ENCODE measurements around the gene PTPN14. TPM values are rescaled to one million over a fixed set of nuclear protein-coding genes. Genes with fewer than 3 reads are reported as not detected.

Gene PTPN14
- total RNA-seq, 1 experiment from 2014 or later = 88.4 TPM

DNA sequence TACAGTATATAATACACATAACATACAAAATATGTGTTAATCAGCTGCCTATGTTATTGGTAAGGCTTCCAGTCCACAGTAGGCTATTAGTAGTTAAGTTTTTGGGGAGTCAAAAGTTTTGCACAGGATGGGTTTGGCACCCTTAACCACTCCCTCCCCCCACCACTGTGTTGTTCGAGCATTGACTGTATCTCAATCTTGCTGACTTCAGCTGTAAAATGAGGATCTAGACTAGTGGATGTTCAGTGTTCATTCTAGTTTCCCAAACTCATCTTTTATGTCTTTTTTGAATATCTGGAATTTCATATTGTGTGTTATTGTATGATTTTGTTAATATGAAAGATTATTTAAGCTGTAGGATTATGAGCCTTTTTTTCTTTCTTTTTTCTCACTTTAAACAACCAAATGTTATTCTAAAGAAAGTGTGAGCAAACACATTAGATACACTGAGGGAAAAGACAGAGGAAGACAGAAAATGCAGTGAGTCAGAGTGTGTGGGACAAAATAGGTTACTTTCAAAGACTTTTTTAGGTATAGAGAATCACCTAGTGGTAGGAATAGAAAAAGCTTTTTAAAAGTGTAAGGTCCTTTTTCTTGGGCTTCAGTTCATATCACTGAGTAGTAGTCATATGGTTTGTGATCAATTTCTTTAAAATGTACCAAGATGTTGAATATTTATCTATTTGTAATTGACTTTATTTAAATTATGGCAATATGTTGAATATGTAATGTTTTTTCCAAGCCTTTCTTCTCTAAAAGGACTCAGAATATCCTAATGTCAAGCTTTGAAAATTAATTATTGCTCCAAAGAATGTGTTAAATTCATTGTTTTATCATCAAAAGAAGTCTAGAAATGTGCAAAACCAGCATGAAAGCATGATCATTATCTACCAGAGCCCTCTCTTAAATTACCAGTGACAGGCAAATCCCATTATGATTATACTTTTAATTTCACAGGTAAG, 33.7 kb upstream of the PTPN14 start:
- H3K4me3 Mint-ChIP-seq = no peak overlapping the region
- H3K4me1 Mint-ChIP-seq = peaks cover 18% of the 10 kb centered on the region
- ChIA-PET CTCF (interaction anchor here (0.6 to 8.8 kb wide), 17 partner anchors 9 to 371 kb away, joined by 3 to 122 read pairs (median 4); partner anchors contain the start of gene PTPN14), POLR2A (interaction anchor here (0.6 to 1.2 kb wide), 3 partner anchors 34 to 145 kb away, joined by 3 to 4 read pairs (median 3); partner anchors contain the start of gene PTPN14)
- H3K27ac Mint-ChIP-seq = no peak overlapping the region
- DNase-seq (ENCODE audit: low spot score) (no peak), ATAC-seq (peak; percentile 62)
- H3K36me3 Mint-ChIP-seq = no peaks in the 10 kb centered on the region
- no peaks in the 10 kb centered on the region for H3K27me3 Mint-ChIP-seq (ENCODE audit: low read depth)
- H3K9me3 Mint-ChIP-seq = no peaks in the 10 kb centered on the region
- TF ChIP-seq, protein P1, sequence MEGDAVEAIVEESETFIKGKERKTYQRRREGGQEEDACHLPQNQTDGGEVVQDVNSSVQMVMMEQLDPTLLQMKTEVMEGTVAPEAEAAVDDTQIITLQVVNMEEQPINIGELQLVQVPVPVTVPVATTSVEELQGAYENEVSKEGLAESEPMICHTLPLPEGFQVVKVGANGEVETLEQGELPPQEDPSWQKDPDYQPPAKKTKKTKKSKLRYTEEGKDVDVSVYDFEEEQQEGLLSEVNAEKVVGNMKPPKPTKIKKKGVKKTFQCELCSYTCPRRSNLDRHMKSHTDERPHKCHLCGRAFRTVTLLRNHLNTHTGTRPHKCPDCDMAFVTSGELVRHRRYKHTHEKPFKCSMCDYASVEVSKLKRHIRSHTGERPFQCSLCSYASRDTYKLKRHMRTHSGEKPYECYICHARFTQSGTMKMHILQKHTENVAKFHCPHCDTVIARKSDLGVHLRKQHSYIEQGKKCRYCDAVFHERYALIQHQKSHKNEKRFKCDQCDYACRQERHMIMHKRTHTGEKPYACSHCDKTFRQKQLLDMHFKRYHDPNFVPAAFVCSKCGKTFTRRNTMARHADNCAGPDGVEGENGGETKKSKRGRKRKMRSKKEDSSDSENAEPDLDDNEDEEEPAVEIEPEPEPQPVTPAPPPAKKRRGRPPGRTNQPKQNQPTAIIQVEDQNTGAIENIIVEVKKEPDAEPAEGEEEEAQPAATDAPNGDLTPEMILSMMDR (IDR thresholded peaks at IDR 0.05) = peak; percentile 43
- TF ChIP-seq IRF1 (CRISPR knock-in tag; IDR thresholded peaks at IDR 0.05) = no peak

- no peak for ATAC-seq
- no peak for TF ChIP-seq AR (CRISPR knock-in tag; IDR thresholded peaks at IDR 0.05)
- TF ChIP-seq OVOL2 (CRISPR knock-in tag; IDR thresholded peaks at IDR 0.05; ENCODE audit: borderline replicate concordance) = no peak
- no peak for TF ChIP-seq USF1 (CRISPR knock-in tag; IDR thresholded peaks at IDR 0.05)
- no peak for TF ChIP-seq ZBTB43 (CRISPR knock-in tag; IDR thresholded peaks at IDR 0.05)
- no peak for TF ChIP-seq MAX (CRISPR knock-in tag; IDR thresholded peaks at IDR 0.05)
- no peak for TF ChIP-seq ZNF423 (CRISPR knock-in tag; IDR thresholded peaks at IDR 0.05)
- no peak for TF ChIP-seq SOX15 (CRISPR knock-in tag; IDR thresholded peaks at IDR 0.05)
- TF ChIP-seq, protein P2, sequence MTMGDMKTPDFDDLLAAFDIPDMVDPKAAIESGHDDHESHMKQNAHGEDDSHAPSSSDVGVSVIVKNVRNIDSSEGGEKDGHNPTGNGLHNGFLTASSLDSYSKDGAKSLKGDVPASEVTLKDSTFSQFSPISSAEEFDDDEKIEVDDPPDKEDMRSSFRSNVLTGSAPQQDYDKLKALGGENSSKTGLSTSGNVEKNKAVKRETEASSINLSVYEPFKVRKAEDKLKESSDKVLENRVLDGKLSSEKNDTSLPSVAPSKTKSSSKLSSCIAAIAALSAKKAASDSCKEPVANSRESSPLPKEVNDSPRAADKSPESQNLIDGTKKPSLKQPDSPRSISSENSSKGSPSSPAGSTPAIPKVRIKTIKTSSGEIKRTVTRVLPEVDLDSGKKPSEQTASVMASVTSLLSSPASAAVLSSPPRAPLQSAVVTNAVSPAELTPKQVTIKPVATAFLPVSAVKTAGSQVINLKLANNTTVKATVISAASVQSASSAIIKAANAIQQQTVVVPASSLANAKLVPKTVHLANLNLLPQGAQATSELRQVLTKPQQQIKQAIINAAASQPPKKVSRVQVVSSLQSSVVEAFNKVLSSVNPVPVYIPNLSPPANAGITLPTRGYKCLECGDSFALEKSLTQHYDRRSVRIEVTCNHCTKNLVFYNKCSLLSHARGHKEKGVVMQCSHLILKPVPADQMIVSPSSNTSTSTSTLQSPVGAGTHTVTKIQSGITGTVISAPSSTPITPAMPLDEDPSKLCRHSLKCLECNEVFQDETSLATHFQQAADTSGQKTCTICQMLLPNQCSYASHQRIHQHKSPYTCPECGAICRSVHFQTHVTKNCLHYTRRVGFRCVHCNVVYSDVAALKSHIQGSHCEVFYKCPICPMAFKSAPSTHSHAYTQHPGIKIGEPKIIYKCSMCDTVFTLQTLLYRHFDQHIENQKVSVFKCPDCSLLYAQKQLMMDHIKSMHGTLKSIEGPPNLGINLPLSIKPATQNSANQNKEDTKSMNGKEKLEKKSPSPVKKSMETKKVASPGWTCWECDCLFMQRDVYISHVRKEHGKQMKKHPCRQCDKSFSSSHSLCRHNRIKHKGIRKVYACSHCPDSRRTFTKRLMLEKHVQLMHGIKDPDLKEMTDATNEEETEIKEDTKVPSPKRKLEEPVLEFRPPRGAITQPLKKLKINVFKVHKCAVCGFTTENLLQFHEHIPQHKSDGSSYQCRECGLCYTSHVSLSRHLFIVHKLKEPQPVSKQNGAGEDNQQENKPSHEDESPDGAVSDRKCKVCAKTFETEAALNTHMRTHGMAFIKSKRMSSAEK (CRISPR knock-in tag; IDR thresholded peaks at IDR 0.05; ENCODE audit: borderline replicate concordance) = no peak
- no peak for TF ChIP-seq ZNF671 (CRISPR knock-in tag; IDR thresholded peaks at IDR 0.05)
- TF ChIP-seq TCF7 (CRISPR knock-in tag; IDR thresholded peaks at IDR 0.05; ENCODE audit: low read depth) = no peak
- no peak for TF ChIP-seq IRF2 (CRISPR knock-in tag; IDR thresholded peaks at IDR 0.05; ENCODE audit: borderline replicate concordance, low read depth)
- TF ChIP-seq SP1 (CRISPR knock-in tag; conservative IDR thresholded peaks at IDR 0.05) = no peak
- no peak for TF ChIP-seq ATF3 (CRISPR knock-in tag; conservative IDR thresholded peaks at IDR 0.05)
- ChIA-PET CTCF (interaction anchor here (0.7 to 8.8 kb wide), 10 partner anchors 10 to 271 kb away, joined by 3 to 122 read pairs (median 6); partner anchors contain the start of gene PTPN14), POLR2A (interaction anchor here (1.2 kb wide), 1 partner anchor 33 kb away, joined by 4 read pairs; the partner anchor contains the start of gene PTPN14)
- Mint-ChIP-seq H3K9me3 (no peaks in the 10 kb centered on the region), H3K36me3 (no peaks in the 10 kb centered on the region), H3K27ac (no peak overlapping the region; the same call in 1 of the 2 replicates), H3K27me3 (ENCODE audit: low read depth) (no peaks in the 10 kb centered on the region), H3K4me1 (peaks cover 18% of the 10 kb centered on the region), H3K4me3 (no peak overlapping the region)
- no peak for DNase-seq (ENCODE audit: low spot score)
These were observed 32.6 kb upstream of the PTPN14 start for GRCh38 chr1:214583824-214584554.
